ENCODE data around the gene BCL7C.
"Not testable (repeated sequence)": the region's sequence is repeated elsewhere in the genome, so short reads cannot be mapped to it uniquely, and the experiment has no call there.

The BCL7C gene

DNA sequence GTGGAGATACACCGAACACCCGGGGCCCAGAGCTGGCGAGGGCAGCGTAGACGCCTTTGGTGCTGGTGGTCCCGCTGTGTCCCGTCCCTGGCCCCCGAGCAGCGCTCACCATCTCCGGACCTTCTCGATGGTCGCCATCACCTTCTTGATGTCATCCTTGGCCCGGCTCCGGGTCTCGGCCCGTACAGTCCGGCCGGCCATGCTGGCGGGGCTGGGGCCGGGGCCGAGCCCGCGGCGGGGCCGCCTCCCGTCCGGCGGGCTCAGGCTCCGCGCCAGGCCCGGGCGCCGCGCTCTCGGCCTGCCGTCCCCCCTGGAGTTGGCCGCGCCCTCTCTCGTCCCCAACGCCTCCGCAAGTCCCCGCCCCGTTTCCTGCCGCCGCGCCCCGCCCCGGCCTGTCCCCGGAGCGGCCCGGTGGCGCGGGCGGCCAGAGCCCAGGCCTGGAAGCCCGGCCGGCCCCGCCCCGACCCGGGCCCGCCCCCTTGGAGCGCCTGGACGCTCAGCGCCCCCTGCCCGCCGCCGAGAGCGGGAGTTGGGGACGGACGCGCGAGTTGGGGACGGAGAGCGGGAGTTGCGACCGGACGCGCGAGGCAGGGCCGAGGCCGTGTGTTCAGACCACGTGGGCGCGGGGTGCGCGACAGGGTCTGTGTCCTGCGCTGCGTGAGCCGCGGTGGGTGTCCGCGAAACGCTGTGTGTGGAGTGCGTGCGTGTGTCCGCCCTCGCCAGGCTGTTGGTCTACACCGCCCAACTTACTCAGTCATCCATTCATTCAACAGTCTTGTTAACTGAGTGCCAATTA lies at the start of gene BCL7C:
TSS of gene BCL7C (minus strand) at position 334 of the 796 bp plus-strand sequence. CDS start at position 201, 133 bp downstream.
- DNase-seq (ENCODE audit: low read depth in 3 of 3), result peak; percentile 72 to 85 (median 73)

GRCh38 chr16:30942426-30942806 lies 48.5 kb upstream of the BCL7C start:
- no peak for DNase-seq (ENCODE audit: low read depth in 3 of 3)

GRCh38 chr16:30941600-30942425 lies 47.9 kb upstream of the BCL7C start:
- DNase-seq (ENCODE audit: low read depth in 3 of 3), result peak in 1 of 3 donors; percentile 47

DNA sequence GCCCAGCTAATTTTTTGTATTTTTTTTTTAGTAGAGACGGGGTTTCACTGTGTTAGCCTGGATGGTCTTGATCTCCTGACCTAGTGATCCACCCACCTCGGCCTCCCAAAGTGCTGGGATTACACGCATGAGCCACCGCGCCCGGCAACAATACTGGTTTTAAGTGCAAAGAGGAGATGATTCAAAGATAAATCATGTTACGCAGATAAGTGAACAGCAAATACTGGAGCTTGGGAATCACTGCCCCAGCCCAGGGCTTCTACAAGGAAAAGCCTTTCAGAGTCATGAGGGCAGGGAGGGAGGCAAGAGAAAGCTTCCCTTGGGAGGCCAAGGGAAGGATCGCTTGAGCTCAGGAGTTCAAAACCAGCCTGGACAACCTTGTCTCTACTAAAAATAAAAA lies 45.7 kb upstream of the BCL7C start:
- not testable (repeated sequence) for DNase-seq (ENCODE audit: low read depth in 3 of 3)

GRCh38 chr16:30937692-30938091 lies 43.8 kb upstream of the BCL7C start:
- DNase-seq (ENCODE audit: low read depth in 3 of 3), result no peak

DNA sequence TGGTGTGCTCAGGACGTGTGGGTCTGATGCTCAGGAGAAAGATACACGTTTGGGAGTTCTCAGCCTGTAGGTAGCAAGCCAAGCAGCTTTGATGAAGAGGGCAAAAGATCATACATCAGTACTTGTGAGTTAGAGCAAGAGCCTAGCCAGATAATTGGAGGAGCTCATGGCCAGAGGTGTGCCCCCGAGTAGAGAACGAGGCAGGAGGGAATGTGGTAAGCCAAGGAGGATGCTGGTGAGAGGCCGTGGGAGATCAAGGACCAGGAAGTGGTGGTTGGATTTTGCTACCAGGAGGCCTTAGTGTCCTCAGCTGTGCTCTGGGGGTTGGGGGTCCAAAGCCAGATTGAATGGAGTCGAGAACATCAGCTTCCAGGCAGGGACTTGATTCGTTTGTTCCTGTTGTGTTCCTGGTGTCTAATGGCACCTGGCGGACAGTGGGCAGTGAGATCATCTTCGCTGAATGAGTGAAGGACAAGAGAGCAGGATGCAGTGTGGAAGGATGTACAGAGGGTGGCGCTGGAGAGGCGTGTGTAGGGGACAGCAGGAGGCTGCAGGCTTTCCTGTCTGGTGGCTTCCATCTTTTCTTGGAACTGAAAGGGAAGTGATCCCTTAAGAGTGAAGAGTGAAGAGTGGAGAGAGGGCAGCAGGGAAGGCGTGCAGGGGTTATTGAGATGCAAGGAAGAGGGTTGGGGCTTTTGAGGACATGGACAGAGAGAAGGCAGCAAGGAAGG lies 41.1 kb upstream of the BCL7C start:
- DNase-seq (ENCODE audit: low read depth in 3 of 3), result no peak

DNA sequence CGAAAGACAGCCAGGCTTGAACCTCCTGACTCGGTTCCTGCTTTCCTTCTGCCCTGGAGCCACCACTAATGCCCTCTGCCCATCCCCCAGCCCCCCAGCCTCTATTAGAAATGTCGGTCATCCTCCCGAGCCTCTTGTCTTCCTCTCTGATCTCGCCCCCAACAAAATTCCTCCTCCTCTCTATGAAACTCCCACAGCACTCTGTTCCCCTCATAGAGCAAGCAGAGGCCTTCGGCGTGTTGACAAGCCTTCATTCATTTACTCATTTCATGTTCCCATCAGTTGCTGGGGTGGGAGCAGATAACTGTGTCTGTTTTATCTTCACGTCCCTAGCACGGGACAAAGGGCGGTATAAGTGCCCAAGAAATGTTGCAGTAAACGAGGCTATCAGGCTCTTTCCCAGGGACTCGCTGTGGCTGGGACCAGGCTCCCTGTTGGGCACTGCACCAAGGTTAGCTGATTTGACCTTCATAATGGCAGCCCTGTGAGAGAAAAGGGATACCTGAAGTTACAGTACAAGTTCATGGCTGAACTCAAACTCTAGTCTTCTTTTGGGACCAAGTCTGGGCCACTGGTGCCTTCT lies 37.3 kb upstream of the BCL7C start:
- DNase-seq (ENCODE audit: low read depth in 3 of 3), result no peak

DNA sequence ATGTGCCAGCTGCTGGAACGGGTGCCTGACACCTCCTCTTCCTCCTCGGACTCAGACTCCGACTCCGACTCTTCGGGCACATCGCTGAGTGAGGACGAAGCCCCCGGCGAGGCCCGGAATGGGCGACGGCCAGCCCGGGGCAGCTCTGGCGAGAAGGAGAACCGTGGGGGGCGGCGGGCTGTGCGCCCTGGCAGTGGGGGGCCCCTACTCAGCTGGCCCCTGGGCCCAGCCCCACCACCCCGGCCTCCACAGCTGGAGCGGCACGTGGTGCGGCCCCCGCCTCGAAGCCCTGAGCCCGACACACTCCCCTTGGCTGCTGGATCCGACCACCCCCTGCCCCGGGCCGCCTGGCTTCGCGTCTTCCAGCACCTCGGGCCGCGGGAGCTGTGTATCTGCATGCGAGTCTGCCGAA lies 36.3 kb upstream of the BCL7C start:
- no peak for DNase-seq (ENCODE audit: low read depth in 3 of 3)

DNA sequence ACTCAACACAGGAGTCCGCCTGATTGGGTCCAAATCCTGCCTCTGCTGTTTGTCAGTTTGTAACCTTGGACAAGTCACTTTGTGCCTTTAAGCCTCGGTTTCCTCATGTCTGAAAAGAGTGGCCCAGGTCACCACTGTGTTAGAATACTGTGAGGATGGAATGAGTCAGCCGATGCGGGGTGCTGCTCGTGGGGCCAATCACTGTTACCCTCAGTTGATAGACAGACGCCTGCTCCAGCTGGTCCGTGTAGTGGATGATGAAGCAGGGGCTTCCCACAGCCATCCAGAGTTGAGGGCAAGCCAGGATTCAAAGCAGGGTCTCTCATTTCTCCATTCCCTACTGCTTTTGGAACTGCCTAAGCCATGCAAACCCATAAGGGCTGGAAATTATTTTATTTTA lies 35.3 kb upstream of the BCL7C start:
- DNase-seq (ENCODE audit: low read depth in 3 of 3), result no peak

GRCh38 chr16:30928390-30928789 lies 34.5 kb upstream of the BCL7C start:
- no peak for DNase-seq (ENCODE audit: low read depth in 3 of 3)

- DNase-seq (ENCODE audit: low read depth in 3 of 3), result no peak
Observed at GRCh38 chr16:30927789-30928378, 34.0 kb upstream of the BCL7C start.

DNA sequence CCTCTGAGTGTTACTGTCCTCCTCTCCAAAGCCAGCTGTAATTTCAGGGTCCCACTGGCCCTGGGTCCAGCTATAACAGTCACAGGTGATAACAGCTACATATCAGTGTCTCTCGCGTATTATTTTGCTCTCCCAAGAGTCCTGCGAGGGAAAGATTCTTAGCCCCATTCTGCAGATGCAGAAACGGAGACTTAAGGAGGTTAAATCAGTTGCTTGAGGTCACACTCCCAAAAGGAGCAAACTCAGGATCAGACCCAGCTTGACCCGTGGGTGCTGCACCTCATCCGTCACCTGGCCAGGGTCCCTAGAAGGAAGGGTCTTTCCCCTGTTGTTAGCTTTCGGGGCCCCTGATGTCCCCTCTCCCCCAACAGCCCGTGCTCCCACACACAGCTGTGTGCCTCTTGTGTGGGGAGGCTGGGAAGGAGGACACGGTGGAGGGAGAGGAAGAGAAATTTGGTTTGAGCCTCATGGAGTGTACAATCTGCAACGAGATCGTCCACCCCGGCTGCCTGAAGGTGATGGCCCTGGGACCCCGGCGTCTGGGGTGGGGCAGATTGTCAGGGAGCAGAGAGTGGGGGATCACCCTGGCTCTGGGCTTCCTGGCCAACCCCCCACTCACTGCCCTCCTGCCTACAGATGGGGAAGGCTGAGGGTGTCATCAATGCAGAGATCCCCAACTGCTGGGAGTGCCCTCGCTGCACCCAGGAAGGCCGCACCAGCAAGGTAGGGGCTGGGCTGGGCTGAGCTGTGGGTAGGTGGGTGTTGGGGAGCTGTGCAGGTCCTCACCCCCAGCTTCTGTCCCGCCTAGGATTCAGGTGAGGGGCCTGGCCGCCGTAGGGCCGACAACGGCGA lies 33.3 kb upstream of the BCL7C start:
- DNase-seq (ENCODE audit: low read depth in 3 of 3), result no peak

- no peak for DNase-seq (ENCODE audit: low read depth in 3 of 3)
Observed at GRCh38 chr16:30925995-30926811, 32.3 kb upstream of the BCL7C start.

DNA sequence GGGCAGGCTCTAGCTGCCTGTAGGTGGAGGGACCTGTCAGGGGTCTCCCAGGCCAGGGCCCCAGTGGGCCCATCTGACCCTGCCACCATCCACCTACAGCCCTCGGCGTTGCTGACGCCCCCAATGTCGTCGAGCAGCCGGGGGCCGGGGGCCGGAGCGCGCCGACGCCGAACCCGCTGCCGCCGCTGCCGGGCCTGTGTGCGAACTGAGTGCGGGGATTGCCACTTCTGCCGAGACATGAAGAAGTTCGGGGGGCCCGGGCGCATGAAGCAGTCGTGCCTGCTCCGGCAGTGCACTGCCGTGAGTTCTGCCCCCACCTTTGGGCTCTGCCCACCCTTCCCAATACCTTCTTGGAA lies 31.7 kb upstream of the BCL7C start:
- no peak for DNase-seq (ENCODE audit: low read depth in 3 of 3)

GRCh38 chr16:30924913-30925631 lies 31.2 kb upstream of the BCL7C start:
- no peak for DNase-seq (ENCODE audit: low read depth in 3 of 3)

DNA sequence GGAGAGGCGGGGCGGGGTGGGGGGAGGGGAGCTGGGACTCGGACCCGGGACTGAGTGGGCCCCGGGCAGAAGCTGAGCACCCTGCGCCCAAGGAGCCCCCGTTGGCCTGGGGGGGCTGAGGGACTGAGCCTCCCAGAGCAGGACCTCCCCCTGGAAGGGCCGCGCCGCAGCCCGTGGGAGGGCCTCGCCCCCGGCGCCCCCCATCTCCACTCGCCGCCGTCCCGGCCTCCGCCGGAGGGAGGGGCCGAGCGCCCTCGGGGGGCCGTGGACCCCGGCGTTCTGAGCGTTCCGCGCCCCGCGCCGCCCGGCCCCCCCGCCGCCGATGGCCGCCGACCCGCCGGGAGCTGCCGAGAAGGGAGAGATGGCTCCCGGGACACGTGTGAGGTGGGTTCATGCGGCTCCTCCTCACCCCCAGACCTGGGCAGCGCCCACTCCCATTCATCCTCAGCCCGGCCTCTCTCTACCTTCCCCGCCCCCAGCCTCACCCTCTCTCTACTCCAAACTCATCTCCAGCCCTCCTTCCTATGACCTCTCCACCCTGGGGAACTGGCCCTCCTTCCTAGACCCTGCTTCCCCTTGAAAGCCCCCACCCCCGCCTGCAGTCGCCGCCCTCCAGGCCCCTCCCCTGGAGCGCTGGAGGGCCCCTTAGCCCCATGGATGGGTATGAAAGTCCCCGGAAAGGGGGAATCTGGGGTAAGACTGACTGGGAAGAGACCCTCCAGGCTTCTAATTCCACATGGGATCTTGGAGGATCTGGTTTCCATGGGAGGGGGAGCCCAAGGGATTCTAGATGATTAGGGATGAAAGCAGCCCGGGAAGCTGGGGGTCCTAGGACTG lies 30.4 kb upstream of the BCL7C start:
- no peak for DNase-seq (ENCODE audit: low read depth in 3 of 3)

DNA sequence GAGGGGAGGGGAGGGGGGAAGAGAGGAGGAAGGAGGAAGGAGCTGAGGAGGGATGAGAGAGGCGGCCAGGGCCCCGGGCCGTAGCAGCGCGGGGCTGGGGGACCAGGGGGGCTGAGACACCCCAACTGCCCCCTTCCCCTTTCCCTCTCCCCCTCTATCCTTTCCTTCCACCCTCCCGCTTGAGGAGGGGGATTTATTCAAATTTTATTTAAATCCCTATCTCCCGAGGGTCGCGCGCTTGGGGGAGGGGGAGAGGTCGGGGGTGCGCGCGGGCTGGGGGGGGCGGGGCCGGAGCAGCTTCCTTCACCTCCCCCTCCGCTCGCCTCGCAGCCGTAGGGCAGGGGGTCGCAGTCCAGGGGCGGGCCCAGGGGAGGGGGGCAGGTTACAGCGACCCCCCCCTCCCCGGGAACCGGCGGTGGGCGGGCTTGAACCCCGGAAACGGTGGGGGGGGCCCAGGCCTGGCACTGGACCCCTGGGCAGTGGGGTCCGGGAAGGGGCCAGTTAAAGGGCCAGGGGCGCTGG lies 29.7 kb upstream of the BCL7C start, which contains the start of gene FBXL19:
TSS of gene FBXL19 (plus strand) at position 19 of the 522 bp plus-strand sequence. CDS start 2,183 bp downstream, outside the sequence.
- no peak for DNase-seq (ENCODE audit: low read depth in 3 of 3)
